GM19397 (cell line): ENCODE results near the gene C1orf116.

Experiments
- ATAC-seq: cut with Tn5 transposase; IDR thresholded peaks from one replicate; pipeline ENCODE4 v1.9.1; 2021; ENCODE audit warnings: mild to moderate bottlenecking, moderate library complexity; ENCODE audit not compliant: unreplicated experiment

C1orf116 gene

GRCh38 chr1:207032528-207033017, at the start of gene C1orf116:
TSS of gene C1orf116 (minus strand) at chr1:207032756. CDS start at chr1:207027598, 5,158 bp downstream.
- no peak for ATAC-seq

- ATAC-seq: no peak
These were observed 49.2 kb upstream of the C1orf116 start for GRCh38 chr1:207081806-207082205.

DNA sequence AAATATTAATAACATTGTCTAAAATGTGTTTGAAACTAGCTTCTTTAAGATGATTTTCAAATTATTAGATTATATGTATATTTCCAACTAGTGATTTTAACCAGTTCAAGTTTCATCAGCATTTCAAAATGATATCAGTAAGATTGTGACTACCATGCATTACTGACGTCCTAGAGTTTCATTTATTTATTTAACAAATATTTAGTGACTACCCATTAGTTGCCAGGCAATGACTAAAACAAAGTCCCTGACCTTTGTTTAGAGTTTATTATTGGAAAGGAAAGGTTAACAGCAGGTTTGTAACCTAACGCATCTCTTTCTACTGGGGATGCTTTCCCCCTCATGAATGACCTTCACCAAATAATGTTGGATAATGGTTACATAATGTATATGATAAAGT, 48.5 kb upstream of the C1orf116 start:
- no peak for ATAC-seq

DNA sequence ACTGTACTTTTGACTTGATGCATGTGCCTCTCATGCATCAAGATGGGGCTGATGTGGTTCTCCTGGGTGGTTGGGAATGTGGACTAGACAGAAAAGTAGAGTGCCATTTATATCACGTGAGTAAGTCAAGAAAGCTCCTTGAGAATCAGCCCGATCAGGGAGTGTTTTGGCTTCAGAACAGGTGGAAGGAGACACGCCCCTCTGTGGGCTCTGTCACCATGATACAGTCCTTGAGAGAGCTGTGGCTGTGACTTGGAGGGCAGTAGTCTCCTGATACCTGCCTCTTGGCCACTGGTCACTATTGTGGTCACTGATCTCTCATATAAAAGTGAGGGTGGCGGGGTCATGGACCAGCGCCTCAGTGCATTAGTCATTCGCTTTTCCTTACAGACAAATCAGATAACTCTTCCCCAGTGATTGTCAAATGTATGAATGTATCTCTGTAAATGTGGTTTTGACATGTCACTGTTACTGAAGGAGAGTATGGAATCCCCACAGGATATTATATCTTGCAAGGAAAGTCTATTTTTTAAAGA, 47.2 kb upstream of the C1orf116 start:
- no peak for ATAC-seq

- ATAC-seq: no peak
These were observed 46.1 kb upstream of the C1orf116 start for GRCh38 chr1:207078578-207079132.

GRCh38 chr1:207077470-207078377, 45.2 kb upstream of the C1orf116 start:
- ATAC-seq: no peak

GRCh38 chr1:207077012-207077411, 44.5 kb upstream of the C1orf116 start:
- ATAC-seq: no peak

DNA sequence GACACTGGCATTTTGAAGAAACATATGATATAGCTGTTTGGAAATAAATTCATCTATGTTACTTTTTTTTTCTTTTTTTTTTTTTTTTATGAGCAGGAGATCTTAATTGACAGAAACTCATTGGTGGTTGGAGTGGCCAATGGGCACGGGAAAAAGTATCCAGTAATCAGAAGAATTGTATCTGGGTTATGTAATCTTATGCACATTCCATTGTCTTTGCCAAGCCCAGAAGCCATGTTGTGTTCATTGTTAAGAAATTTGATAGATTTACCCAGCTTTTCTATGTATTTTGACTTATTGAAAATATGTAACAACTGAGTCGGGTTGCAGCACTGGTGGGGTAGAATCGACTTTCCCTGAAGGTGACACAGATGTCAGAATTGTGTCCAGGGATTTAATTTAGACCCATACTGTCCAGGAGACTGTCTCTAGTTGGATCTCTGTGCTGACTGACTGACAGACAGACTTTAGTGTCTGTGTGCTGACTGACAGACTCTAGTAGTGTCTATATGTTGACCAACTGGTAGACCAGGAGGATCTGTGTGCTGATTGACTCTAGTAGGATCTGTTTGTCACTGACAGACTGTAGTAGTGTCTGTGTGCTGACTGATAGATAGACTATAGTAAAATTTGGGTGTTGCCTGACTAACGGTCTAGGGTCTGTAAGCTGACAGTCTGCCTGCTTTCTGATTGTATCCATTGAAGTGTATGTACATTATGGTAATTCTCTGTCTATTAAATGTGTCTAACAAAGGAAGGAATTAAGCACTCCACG, 43.8 kb upstream of the C1orf116 start:
- ATAC-seq: no peak

- ATAC-seq: no peak
These were observed 41.6 kb upstream of the C1orf116 start for GRCh38 chr1:207073906-207074820.

DNA sequence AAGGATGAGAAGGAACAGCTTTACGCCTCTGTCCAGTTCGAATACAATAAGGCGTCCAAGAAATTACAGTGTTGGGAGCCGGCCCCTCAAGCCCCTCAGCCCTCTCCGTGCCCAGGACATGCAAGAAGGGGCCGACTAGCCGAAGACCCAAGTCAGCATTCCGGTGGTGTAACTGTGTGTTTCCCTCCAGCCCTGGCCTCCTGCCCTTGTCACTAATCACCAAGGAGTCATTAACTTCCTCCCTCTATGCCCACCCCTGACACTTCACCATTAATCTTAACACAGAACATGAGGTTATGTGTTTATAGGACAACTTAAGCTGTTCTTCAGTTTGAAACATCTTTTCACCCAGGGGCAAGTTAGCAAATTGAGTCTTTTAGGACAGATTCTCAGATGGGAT, 39.7 kb upstream of the C1orf116 start:
- ATAC-seq: no peak

DNA sequence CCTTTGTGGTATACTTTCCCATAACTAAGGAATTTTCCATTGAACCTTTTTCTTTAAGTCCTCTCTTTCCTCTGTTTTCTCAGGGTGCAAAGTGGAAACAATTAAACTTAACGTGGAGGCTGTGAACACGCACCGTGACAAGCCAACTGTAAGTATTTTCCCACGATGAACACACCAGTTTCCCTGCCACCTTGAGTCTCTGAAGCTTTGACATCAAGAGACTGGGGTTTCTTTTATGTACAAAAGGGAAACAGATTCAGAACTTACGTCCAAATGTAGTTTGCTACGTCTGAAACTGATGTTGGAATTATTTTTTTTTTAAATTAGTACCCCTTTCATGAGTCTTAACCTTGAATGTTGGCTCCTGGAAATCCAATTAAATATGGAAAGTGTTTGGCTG, 38.9 kb upstream of the C1orf116 start:
- ATAC-seq: no peak

- ATAC-seq: no peak
These were observed 38.3 kb upstream of the C1orf116 start for GRCh38 chr1:207070811-207071210.

GRCh38 chr1:207069858-207070506, 37.4 kb upstream of the C1orf116 start:
- no peak for ATAC-seq

DNA sequence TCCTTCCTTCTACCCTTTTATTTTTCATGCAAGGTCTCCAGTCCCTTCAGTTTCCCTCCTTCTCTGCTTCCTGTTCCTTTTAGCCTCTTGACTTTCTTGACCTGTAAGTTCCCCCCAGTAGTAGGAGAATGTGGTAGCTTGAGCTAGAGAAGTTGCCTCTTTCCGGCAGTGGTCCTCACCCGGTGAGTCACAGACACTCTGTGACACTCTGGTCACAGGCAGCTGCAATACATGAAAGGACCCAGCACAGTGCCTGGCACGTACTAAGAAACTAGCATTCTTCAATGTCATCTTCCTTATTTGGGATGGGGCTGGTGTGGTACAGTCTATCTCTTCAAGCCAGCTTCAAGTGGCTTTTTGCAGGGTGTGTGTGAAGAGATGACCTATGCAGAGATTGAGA, 36.5 kb upstream of the C1orf116 start:
- ATAC-seq: no peak

- ATAC-seq: no peak
These were observed 35.1 kb upstream of the C1orf116 start for GRCh38 chr1:207067665-207068064.

DNA sequence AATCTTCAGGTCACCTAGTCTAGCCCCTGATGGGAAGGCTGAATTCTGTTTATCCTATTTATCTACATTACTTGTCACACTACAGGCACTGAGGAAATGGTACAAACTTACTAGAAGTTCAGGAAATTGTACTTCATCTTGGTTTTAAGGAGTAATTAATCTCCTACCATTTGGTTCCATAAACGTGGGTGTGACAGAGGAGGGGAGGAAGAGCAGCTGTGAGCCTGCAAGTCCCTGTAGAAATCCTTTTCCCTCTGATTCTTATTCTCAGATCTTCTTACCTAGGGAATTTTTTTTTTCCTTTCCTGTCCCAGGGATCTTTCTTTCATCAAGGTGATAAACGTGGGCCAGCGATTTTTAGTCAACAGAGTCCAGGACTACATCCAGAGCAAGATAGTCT, 34.6 kb upstream of the C1orf116 start:
- no peak for ATAC-seq

DNA sequence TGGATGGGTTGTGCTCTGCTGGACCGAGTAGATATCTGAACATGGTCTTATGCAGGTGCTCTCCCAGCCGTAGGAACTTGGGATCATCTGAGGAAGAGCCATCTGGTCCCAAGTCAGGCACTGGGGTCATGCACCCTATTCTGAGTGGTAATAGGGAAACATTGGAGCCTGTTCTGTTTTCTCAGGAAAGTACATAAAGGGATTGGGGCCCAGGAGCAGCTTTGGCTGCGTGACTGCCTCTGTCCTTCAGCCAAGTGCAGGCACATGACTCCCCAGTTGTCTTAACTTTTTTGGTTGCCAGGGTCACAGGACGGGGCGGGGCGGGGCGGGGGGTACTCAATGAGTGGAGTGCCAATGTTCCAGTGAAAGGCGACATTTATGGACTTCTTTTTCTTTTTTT, 32.0 kb upstream of the C1orf116 start:
- ATAC-seq: no peak

DNA sequence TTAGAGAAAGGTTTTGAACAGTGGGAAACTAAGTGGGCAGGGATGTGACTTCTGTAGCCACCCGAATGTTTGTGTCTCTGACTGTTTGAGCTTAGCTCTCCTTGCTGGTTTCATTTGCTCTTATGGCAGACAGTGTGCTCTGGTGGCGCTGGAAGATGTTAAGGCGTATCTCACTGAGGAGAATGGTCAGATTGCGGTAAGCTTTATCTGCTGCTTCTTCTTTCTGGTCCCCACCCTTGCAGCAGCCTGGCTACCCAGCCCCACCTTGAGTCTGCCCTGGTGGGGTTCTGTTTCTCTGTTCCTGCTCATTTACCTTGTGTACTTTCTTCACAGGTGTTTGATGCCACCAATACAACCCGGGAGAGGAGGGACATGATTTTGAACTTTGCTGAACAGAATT, 30.5 kb upstream of the C1orf116 start:
- ATAC-seq: no peak

GRCh38 chr1:207062058-207062457, 29.5 kb upstream of the C1orf116 start:
- no peak for ATAC-seq

DNA sequence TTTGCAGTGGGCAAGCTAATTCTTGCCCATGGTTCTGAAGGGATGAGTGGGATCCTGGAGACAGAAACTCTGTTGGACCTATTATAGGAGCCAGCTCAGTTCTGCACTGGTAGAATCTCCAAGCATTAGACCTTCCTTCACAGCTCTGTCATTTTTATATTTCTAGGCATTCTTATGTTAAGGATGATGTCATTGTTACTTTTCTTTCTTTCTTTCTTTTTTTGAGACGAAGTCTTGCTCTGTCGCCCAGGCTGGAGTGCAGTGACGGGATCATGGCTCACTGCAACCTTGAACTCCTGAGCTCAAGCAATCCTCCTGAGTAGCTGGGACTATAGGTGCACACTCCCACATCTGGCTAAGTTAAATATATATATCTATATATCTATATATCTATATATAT, 28.0 kb upstream of the C1orf116 start:
- ATAC-seq: no peak
